Measurements from ENCODE around the gene OTOG. TPM values are rescaled to one million over a fixed set of nuclear protein-coding genes. Genes with fewer than 3 reads are reported as not detected.

Gene OTOG
- total and polyA plus RNA-seq, 4 donors: 0.11 TPM; not detected in 3

GRCh38 chr11:17558025-17558780 is 11.1 kb downstream of the OTOG start:
- peaks cover 0 to 3% (median 0%) of the 10 kb centered on the region in 5 donors for H3K4me1 ChIP-seq (ENCODE audit: control insufficient read depth in 5 of 5, insufficient read depth in 5 of 5, low read length in 5 of 5)
- no peak for ATAC-seq (ENCODE audit: insufficient read depth, low FRiP score)
- H3K9me3 ChIP-seq (ENCODE audit: control insufficient read depth in 4 of 4, insufficient read depth in 3 of 4, low read length in 3 of 4): no peaks in the 10 kb centered on the region
- H3K36me3 ChIP-seq (ENCODE audit: control insufficient read depth in 4 of 4, insufficient read depth in 4 of 4, low read length in 4 of 4): no peaks in the 10 kb centered on the region
- WGBS, 2 donors: 77 to 83% methylated on average over 15 of the region's 15 CpGs
- no peak overlapping the region for H3K9ac ChIP-seq (ENCODE audit: insufficient read depth in 1 of 2, low read length in 2 of 2)
- no peak overlapping the region for H3K4me3 ChIP-seq
- H3K27ac ChIP-seq (ENCODE audit: low read depth in 1 of 2, low read length in 1 of 2): no peak overlapping the region
- TF ChIP-seq CTCF (IDR thresholded peaks at IDR 0.05; ENCODE audit: control extremely low read depth, extremely low read depth): no peak
- peak in 1 of 3 donors; percentile 7 for DNase-seq
- no peaks in the 10 kb centered on the region for H3K27me3 ChIP-seq (ENCODE audit: control insufficient read depth in 3 of 3, insufficient read depth in 3 of 3, low read length in 2 of 3)

GRCh38 chr11:17558916-17559315 is 11.9 kb downstream of the OTOG start:
- H3K4me3 ChIP-seq: no peak overlapping the region
- WGBS, 2 donors: 93 to 94% methylated on average over 9 of the region's 9 CpGs
- no peaks in the 10 kb centered on the region for H3K36me3 ChIP-seq (ENCODE audit: control insufficient read depth in 4 of 4, insufficient read depth in 4 of 4, low read length in 4 of 4)
- H3K4me1 ChIP-seq (ENCODE audit: control insufficient read depth in 5 of 5, insufficient read depth in 5 of 5, low read length in 5 of 5): peaks cover 0 to 3% (median 0%) of the 10 kb centered on the region in 5 donors
- no peaks in the 10 kb centered on the region for H3K9me3 ChIP-seq (ENCODE audit: control insufficient read depth in 4 of 4, insufficient read depth in 3 of 4, low read length in 3 of 4)
- H3K27me3 ChIP-seq (ENCODE audit: control insufficient read depth in 3 of 3, insufficient read depth in 3 of 3, low read length in 2 of 3): no peaks in the 10 kb centered on the region
- no peak overlapping the region for H3K27ac ChIP-seq (ENCODE audit: low read depth in 1 of 2, low read length in 1 of 2)
- DNase-seq (no peak), ATAC-seq (ENCODE audit: insufficient read depth, low FRiP score) (no peak)
- TF ChIP-seq CTCF (IDR thresholded peaks at IDR 0.05; ENCODE audit: control extremely low read depth, extremely low read depth): no peak
- H3K9ac ChIP-seq (ENCODE audit: insufficient read depth in 1 of 2, low read length in 2 of 2): no peak overlapping the region

- Histone ChIP-seq H3K4me1 (ENCODE audit: control insufficient read depth in 5 of 5, insufficient read depth in 5 of 5, low read length in 5 of 5) (peaks cover 0 to 3% (median 0%) of the 10 kb centered on the region in 5 donors), H3K4me3 (no peak overlapping the region), H3K9me3 (ENCODE audit: control insufficient read depth in 4 of 4, insufficient read depth in 3 of 4, low read length in 3 of 4) (no peaks in the 10 kb centered on the region), H3K36me3 (ENCODE audit: control insufficient read depth in 4 of 4, insufficient read depth in 4 of 4, low read length in 4 of 4) (no peaks in the 10 kb centered on the region), H3K9ac (ENCODE audit: insufficient read depth in 1 of 2, low read length in 2 of 2) (no peak overlapping the region), H3K27me3 (ENCODE audit: control insufficient read depth in 3 of 3, insufficient read depth in 3 of 3, low read length in 2 of 3) (no peaks in the 10 kb centered on the region), H3K27ac (ENCODE audit: low read depth in 1 of 2, low read length in 1 of 2) (no peak overlapping the region)
- no peak for TF ChIP-seq CTCF (IDR thresholded peaks at IDR 0.05; ENCODE audit: control extremely low read depth, extremely low read depth)
- DNase-seq (peak in 1 of 3 donors; percentile 2), ATAC-seq (ENCODE audit: insufficient read depth, low FRiP score) (no peak)
- WGBS, 2 donors: 85 to 89% methylated on average over 9 of the region's 9 CpGs
These were observed 12.5 kb downstream of the OTOG start for GRCh38 chr11:17559341-17560087.
